ENCODE measurements around the gene CEP112. TPM values are rescaled to one million over a fixed set of nuclear protein-coding genes. Genes with fewer than 3 reads are reported as not detected.
A peak's percentile ranks its signal among the peaks of the same experiment; 100 is the strongest.

CEP112 gene
- total RNA-seq, 1 experiment from 2014 or later = 1.3 TPM

GRCh38 chr17:65994114-65994513, 197.8 kb downstream of the CEP112 start:
- DNase-seq (ENCODE audit: low spot score) = no peak

GRCh38 chr17:65990593-65990992, 201.3 kb downstream of the CEP112 start:
- DNase-seq (ENCODE audit: low spot score) = no peak

GRCh38 chr17:65988451-65988850, 203.5 kb downstream of the CEP112 start:
- DNase-seq (ENCODE audit: low spot score) = no peak

GRCh38 chr17:65987988-65988387, 203.9 kb downstream of the CEP112 start:
- peak; percentile 96 for DNase-seq (ENCODE audit: low spot score)

- DNase-seq (ENCODE audit: low spot score) = no peak
Observed at GRCh38 chr17:65985571-65985970, 206.4 kb downstream of the CEP112 start.

GRCh38 chr17:65984299-65984698, 207.6 kb downstream of the CEP112 start:
- DNase-seq (ENCODE audit: low spot score) = no peak

- no peak for DNase-seq (ENCODE audit: low spot score)
Observed at GRCh38 chr17:65978871-65979270, 213.1 kb downstream of the CEP112 start.

GRCh38 chr17:65977041-65977440, 214.9 kb downstream of the CEP112 start:
- DNase-seq (ENCODE audit: low spot score) = no peak

- DNase-seq (ENCODE audit: low spot score) = no peak
Observed at GRCh38 chr17:65975878-65976277, 216.1 kb downstream of the CEP112 start.

GRCh38 chr17:65973237-65973636, 218.7 kb downstream of the CEP112 start:
- DNase-seq (ENCODE audit: low spot score) = no peak

GRCh38 chr17:65967372-65967771, 224.6 kb downstream of the CEP112 start:
- no peak for DNase-seq (ENCODE audit: low spot score)

- DNase-seq (ENCODE audit: low spot score) = no peak
Observed at GRCh38 chr17:65966072-65966695, 225.7 kb downstream of the CEP112 start.

- DNase-seq (ENCODE audit: low spot score) = no peak
Observed at GRCh38 chr17:65963179-65963578, 228.8 kb downstream of the CEP112 start.

- DNase-seq (ENCODE audit: low spot score) = no peak
Observed at GRCh38 chr17:65959630-65960029, 232.3 kb downstream of the CEP112 start.

GRCh38 chr17:65956814-65957213, 235.1 kb downstream of the CEP112 start:
- DNase-seq (ENCODE audit: low spot score) = no peak

GRCh38 chr17:65954148-65954449, 237.8 kb downstream of the CEP112 start:
- no peak for DNase-seq (ENCODE audit: low spot score)

- no peak for DNase-seq (ENCODE audit: low spot score)
Observed at GRCh38 chr17:65953316-65954147, 238.4 kb downstream of the CEP112 start.

GRCh38 chr17:65952586-65952985, 239.3 kb downstream of the CEP112 start:
- no peak for DNase-seq (ENCODE audit: low spot score)

GRCh38 chr17:65952015-65952414, 239.9 kb downstream of the CEP112 start:
- DNase-seq (ENCODE audit: low spot score) = no peak

- DNase-seq (ENCODE audit: low spot score) = no peak
Observed at GRCh38 chr17:65947831-65948230, 244.1 kb downstream of the CEP112 start.

GRCh38 chr17:65942592-65942991, 249.3 kb downstream of the CEP112 start:
- no peak for DNase-seq (ENCODE audit: low spot score)

GRCh38 chr17:65941356-65941899, 250.5 kb downstream of the CEP112 start:
- DNase-seq (ENCODE audit: low spot score) = no peak

GRCh38 chr17:65936013-65936412, 255.9 kb downstream of the CEP112 start:
- no peak for DNase-seq (ENCODE audit: low spot score)
